GM10248 (cell line): ENCODE measurements around the gene LRRFIP2.
"Not testable (repeated sequence)": the region's sequence is repeated elsewhere in the genome, so short reads cannot be mapped to it uniquely, and the experiment has no call there.

ENCODE experiments used
- CTCF ChIA-PET: fragments of 300-600 bp; sonication (Branson Sonifier 250); formaldehyde crosslinking; extraction: SDS; loops from one replicate; lab custom pipeline; 2021; ENCODE audit warnings: antibody characterized with exemption; lab: Yijun Ruan, JAX
- POLR2A ChIA-PET: fragments of 350-650 bp; sonication (Branson Sonifier 250); formaldehyde crosslinking; extraction: SDS; loops from one replicate; lab custom pipeline; 2020; ENCODE audit warnings: antibody characterized with exemption; lab: Yijun Ruan, JAX
- DNase-seq: peaks from one replicate; pipeline ENCODE4 v3.0.0; 2012; ENCODE audit errors: extremely low spot score
- CTCF ChIP-seq: IDR thresholded peaks from 2 replicates; pipeline ENCODE4 v1.5.1; 2012; ENCODE audit warnings: mild to moderate bottlenecking, low read depth; ENCODE audit errors: extremely low read depth, missing control alignments, control extremely low read depth

Gene LRRFIP2

GRCh38 chr3:37068031-37068430 lies 106.4 kb downstream of the LRRFIP2 start:
- ChIA-PET POLR2A (no interaction called here), CTCF (interaction anchor here (1.7 kb wide), 1 partner anchor 12 kb away, joined by 4 read pairs; no protein-coding TSS in a partner anchor)
- no peak for TF ChIP-seq CTCF
- DNase-seq = no peak

GRCh38 chr3:37067577-37067976 lies 106.8 kb downstream of the LRRFIP2 start:
- TF ChIP-seq CTCF = no peak
- DNase-seq = no peak
- CTCF ChIA-PET = interaction anchor here (1.7 kb wide), 1 partner anchor 12 kb away, joined by 4 read pairs; no protein-coding TSS in a partner anchor
- POLR2A ChIA-PET = no interaction called here

GRCh38 chr3:37064747-37065146 lies 109.6 kb downstream of the LRRFIP2 start:
- no peak for TF ChIP-seq CTCF
- no peak for DNase-seq
- ChIA-PET POLR2A (no interaction called here), CTCF (interaction anchor here (1.0 to 1.4 kb wide), 4 partner anchors 20 to 196 kb away, joined by 3 to 4 read pairs (median 3); no protein-coding TSS in a partner anchor)

- CTCF ChIA-PET = interaction anchor here (1.1 to 1.4 kb wide), 2 partner anchors 17 to 156 kb away, joined by 3 read pairs; no protein-coding TSS in a partner anchor
- no peak for TF ChIP-seq CTCF
- POLR2A ChIA-PET = no interaction called here
- DNase-seq = no peak
Observed at GRCh38 chr3:37058117-37058516, 116.3 kb downstream of the LRRFIP2 start.

GRCh38 chr3:37056826-37057225 lies 117.6 kb downstream of the LRRFIP2 start:
- ChIA-PET POLR2A (interaction anchor here (0.7 kb wide), 1 partner anchor 106 kb away, joined by 3 read pairs; no protein-coding TSS in a partner anchor), CTCF (interaction anchor here (0.8 to 1.9 kb wide), 3 partner anchors 19 to 32 kb away, joined by 3 to 6 read pairs (median 4); no protein-coding TSS in a partner anchor)
- TF ChIP-seq CTCF = no peak
- DNase-seq = no peak

GRCh38 chr3:37055077-37055476 lies 119.3 kb downstream of the LRRFIP2 start:
- DNase-seq, POLR2A ChIA-PET: not testable (repeated sequence)
- CTCF ChIA-PET = interaction anchor here (1.3 to 1.6 kb wide), 3 partner anchors 12 to 97 kb away, joined by 3 to 4 read pairs (median 3); no protein-coding TSS in a partner anchor

- TF ChIP-seq CTCF = no peak
- CTCF ChIA-PET = interaction anchor here (1.3 kb wide), 2 partner anchors 16 to 96 kb away, joined by 3 read pairs; no protein-coding TSS in a partner anchor
- POLR2A ChIA-PET = no interaction called here
- DNase-seq = peak; percentile 71
Observed at GRCh38 chr3:37054370-37054769, 120.0 kb downstream of the LRRFIP2 start.
